ENCODE data around the gene USP2. TPM values are rescaled to one million over a fixed set of nuclear protein-coding genes. Genes with fewer than 3 reads are reported as not detected.

Gene USP2
- total RNA-seq, 2 experiments from 2014 or later: 0.61 to 0.96 TPM

- TF ChIP-seq CTCF (IDR thresholded peaks at IDR 0.05): no peak
- Mint-ChIP-seq H3K9me3 (no peaks in the 10 kb centered on the region), H3K36me3 (ENCODE audit: low read depth) (peaks cover 24% of the 10 kb centered on the region), H3K27ac (peak overlapping the region; percentile 99), H3K4me1 (ENCODE audit: low read depth) (peaks cover 46% of the 10 kb centered on the region), H3K4me3 (peak overlapping the region; percentile 98), H3K27me3 (peaks cover 10% of the 10 kb centered on the region)
- DNase-seq (no peak), ATAC-seq (no peak)
- CTCF ChIA-PET: interaction anchor here (0.7 to 10.9 kb wide), 4 partner anchors 12 to 166 kb away, joined by 3 to 201 read pairs (median 10); no protein-coding TSS in a partner anchor
- POLR2A ChIA-PET: interaction anchor here (0.8 to 3.1 kb wide), 5 partner anchors 12 to 17 kb away, joined by 3 to 11 read pairs (median 6); partner anchors contain the start of gene MCAM
- intact Hi-C loops (cut with micrococcal nuclease): no loop called here
These were observed 46.3 kb downstream of the USP2 start for GRCh38 chr11:119335091-119335654.

GRCh38 chr11:119334174-119334930, 47.1 kb downstream of the USP2 start, which contains the start of gene RNF26:
Gene RNF26 (plus strand): TSS chr11:119334527. CDS start chr11:119335123, 596 bp downstream.
- intact Hi-C loops (cut with micrococcal nuclease): no loop called here
- CTCF ChIA-PET: interaction anchor here (4.9 to 10.9 kb wide), 2 partner anchors 11 to 21 kb away, joined by 17 to 201 read pairs; no protein-coding TSS in a partner anchor
- H3K4me3 Mint-ChIP-seq: peak within 1 kb of the TSS; percentile 98
- H3K4me1 Mint-ChIP-seq (ENCODE audit: low read depth): peaks cover 44% of the 10 kb centered on the region
- peak within 1 kb of the TSS; percentile 99 for H3K27ac Mint-ChIP-seq
- no peaks in the 10 kb centered on the region for H3K9me3 Mint-ChIP-seq
- ATAC-seq (peak; percentile 95), DNase-seq (peak; percentile 97)
- peaks cover 9% of the 10 kb centered on the region for H3K27me3 Mint-ChIP-seq
- POLR2A ChIA-PET: interaction anchor here (0.8 to 3.1 kb wide), 7 partner anchors 11 to 47 kb away, joined by 3 to 11 read pairs (median 4); partner anchors contain the start of genes MCAM and USP2
- H3K36me3 Mint-ChIP-seq (ENCODE audit: low read depth): peaks cover 23% of the 10 kb centered on the region
- TF ChIP-seq CTCF (IDR thresholded peaks at IDR 0.05): no peak

- no peak overlapping the region for H3K27ac Mint-ChIP-seq
- no peaks in the 10 kb centered on the region for H3K27me3 Mint-ChIP-seq
- H3K36me3 Mint-ChIP-seq (ENCODE audit: low read depth): peaks cover 16% of the 10 kb centered on the region
- no peak for TF ChIP-seq CTCF (IDR thresholded peaks at IDR 0.05)
- peaks cover 29% of the 10 kb centered on the region for H3K4me1 Mint-ChIP-seq (ENCODE audit: low read depth)
- DNase-seq (no peak), ATAC-seq (no peak)
- intact Hi-C loops (cut with micrococcal nuclease): no loop called here
- CTCF ChIA-PET: interaction anchor here (0.7 to 10.9 kb wide), 7 partner anchors 9 to 49 kb away, joined by 3 to 201 read pairs (median 4); partner anchors contain the start of gene USP2
- H3K9me3 Mint-ChIP-seq: no peaks in the 10 kb centered on the region
- POLR2A ChIA-PET: interaction anchor here (1.3 kb wide), 1 partner anchor 11 kb away, joined by 8 read pairs; no protein-coding TSS in a partner anchor
- no peak overlapping the region for H3K4me3 Mint-ChIP-seq
These were observed 49.3 kb downstream of the USP2 start for GRCh38 chr11:119332111-119332765.

- no peak overlapping the region for H3K4me3 Mint-ChIP-seq
- intact Hi-C loops (cut with micrococcal nuclease): no loop called here
- peaks cover 3% of the 10 kb centered on the region for H3K36me3 Mint-ChIP-seq (ENCODE audit: low read depth)
- peaks cover 10% of the 10 kb centered on the region for H3K4me1 Mint-ChIP-seq (ENCODE audit: low read depth)
- ChIA-PET CTCF (interaction anchor here (10.9 kb wide), 1 partner anchor 7 kb away, joined by 201 read pairs; no protein-coding TSS in a partner anchor), POLR2A (no interaction called here)
- no peak overlapping the region for H3K27ac Mint-ChIP-seq
- no peaks in the 10 kb centered on the region for H3K9me3 Mint-ChIP-seq
- ATAC-seq: no peak
- no peak for DNase-seq
- no peaks in the 10 kb centered on the region for H3K27me3 Mint-ChIP-seq
- no peak for TF ChIP-seq CTCF (IDR thresholded peaks at IDR 0.05)
These were observed 51.3 kb downstream of the USP2 start for GRCh38 chr11:119330237-119330636.
